Heart left ventricle (tissue), 16 donors: ENCODE measurements around the gene RAB12. TPM values are rescaled to one million over a fixed set of nuclear protein-coding genes. Genes with fewer than 3 reads are reported as not detected.

Experiments used
- ATAC-seq, 4 donors: fragments of 200-7000 bp; cut with Tn5 transposase; one replicate each; pipeline ENCODE4 v1.9.1; 2020 to 2022; ENCODE audit warnings: moderate library complexity in 4 of 4, mild to moderate bottlenecking in 3 of 4, moderate number of reproducible peaks in 1 of 4
- DNase-seq, 5 donors: peaks; one replicate each; pipeline ENCODE4 v3.0.0-alpha.2; 2020
- H3K27ac ChIP-seq, 12 donors: fragments of 200-600 bp; sonication (generic) in 4 of 12; one replicate each; pipeline versions ENCODE4 v1.5.0 to v1.8.0; 2016 to 2022; ENCODE audit warnings: mild to moderate bottlenecking in 2 of 12
- H3K27me3 ChIP-seq, 9 donors: fragments of 200-600 bp; sonication (generic) in 2 of 9; one replicate each; pipeline versions ENCODE4 v1.5.1 to v1.8.0; 2016 to 2022; ENCODE audit warnings: mild to moderate bottlenecking in 3 of 9
- H3K36me3 ChIP-seq, 9 donors: fragments of 200-600 bp; sonication (generic) in 2 of 9; one replicate each; pipeline versions ENCODE4 v1.5.0 to v1.8.0; 2018 to 2022; ENCODE audit warnings: mild to moderate bottlenecking in 2 of 9
- H3K4me1 ChIP-seq, 12 donors: fragments of 200-600 bp; sonication (generic) in 4 of 12; one replicate each; pipeline versions ENCODE4 v1.5.0 to v1.8.0; 2016 to 2022; ENCODE audit warnings: mild to moderate bottlenecking in 3 of 12
- H3K4me3 ChIP-seq, 12 donors: fragments of 200-600 bp; sonication (generic) in 4 of 12; one replicate each; pipeline versions ENCODE4 v1.5.0 to v1.8.0; 2017 to 2022; ENCODE audit warnings: mild to moderate bottlenecking in 9 of 12, moderate library complexity in 4 of 12
- H3K9me3 ChIP-seq, 12 donors: fragments of 200-600 bp; sonication (generic) in 4 of 12; one replicate each; pipeline versions ENCODE4 v1.5.0 to v1.8.0; 2016 to 2022; ENCODE audit warnings: mild to moderate bottlenecking in 1 of 12
- CTCF ChIP-seq, 12 donors: fragments of 200-600 bp; sonication (generic) in 4 of 12; IDR thresholded peaks; one replicate each; pipeline versions ENCODE4 v1.5.0 to v1.8.0; 2018 to 2022; ENCODE audit warnings: antibody characterized with exemption in 12 of 12, mild to moderate bottlenecking in 5 of 12
- POLR2A ChIP-seq, 2 donors: fragments of 450-650 bp; IDR thresholded peaks; one replicate each; pipeline ENCODE4 v1.6.1; 2017; ENCODE audit warnings: antibody characterized with exemption in 2 of 2, mild to moderate bottlenecking in 2 of 2, moderate library complexity in 2 of 2
- WGBS, 4 donors: extraction: QIAGEN DNeasy Blood & Tissue Kit in 2 of 4; methylation state at CpG; one replicate each; pipeline versions ENCODE4 v1.1.5 to v1.1.7; 2013 to 2018; 5-methylcytosine and 5-hydroxymethylcytosine counted together
- intact Hi-C, 10 donors: fragments of 100-400 bp; cut with DNase I; formaldehyde crosslinking; loops; one replicate each; pipeline versions ENCODE4 v1.11.1 to v1.14.2; 2022
- polyA plus RNA-seq, 2 donors: library from polyadenylated mRNA; stranded (reverse); fragments of 200-250 nt; gene quantifications; one replicate each; pipeline ENCODE4 v1.2.3, GENCODE V29; 2013
- total RNA-seq, 9 donors: library from RNA; depleted of rRNA in 2 of 9; stranded (reverse); fragments of >200 nt in 2 of 9; fragmentation: NEBNext Ultra II Directional in 3 of 9; extraction: Animal tissue kit (Norgen Biotek cat#: 25700) in 3 of 9; gene quantifications; one replicate each; pipeline versions ENCODE4 v1.1.0 to v1.2.4, GENCODE V29; 2016 to 2023
- donor health status: ischemic (EF 13 %, LVEDD 7.1; RV severe dilation, severe dysfunction).
- donor health status: healthy with polysubstance abuse.
- donor health status: DM: no; HTN: yes; CAD: no.
- donor health status: DM: no; HTN: no; CAD: no.
- donor health status: ischemic (EF 25% LVEDD 6.9; RV normal size, moderate dysfunction).
- donor health status: ischemic (EF 25% LVEDD 5.7; RV mildly dilated, moderate dysfunction).
- donor health status: healthy.
- donor health status: DM: yes; HTN: yes; CAD: no.
- donor health status: ischemic (EF 35%, LVEDD 5.7; RV mildly dilated, moderate dysfunction).
- donor health status: nonischemic (EF 11% LVEDD 7.7; RV severe dilation, severe dysfunction).
- donor health status: DM: yes; HTN: yes; CAD: no.
- donor health status: PGD.
- donor health status: ischemic (EF 29% LVEDD 5.4; RV normal size, mild dysfunction).
- donor health status: nonischemic (EF 23%, LVEDD 6.1; RV moderate dilation, normal function).

Gene RAB12
- total and polyA plus RNA-seq, 11 donors: 51.5 to 123 (median 82.3) TPM

GRCh38 chr18:8627107-8627472 lies 17.9 kb downstream of the RAB12 start:
- DNase-seq (peak in 3 of 5 donors; percentile 32 to 62 (median 61)), ATAC-seq (peak; percentile 42 to 79 (median 56))
- H3K27ac ChIP-seq: peak overlapping the region in 10 of 12 donors; percentile 9 to 70 (median 58)
- TF ChIP-seq CTCF (IDR thresholded peaks at IDR 0.05) (peak in 2 of 12 donors; percentile 10 to 24), POLR2A (IDR thresholded peaks at IDR 0.05) (no peak)
- no peak overlapping the region for H3K4me3 ChIP-seq
- no peaks in the 10 kb centered on the region for H3K27me3 ChIP-seq
- peaks cover 0 to 66% (median 39%) of the 10 kb centered on the region in 9 donors for H3K36me3 ChIP-seq
- no peaks in the 10 kb centered on the region for H3K9me3 ChIP-seq
- 55 to 68% (median 58%) methylated on average over 11 of the region's 11 CpGs for WGBS, 4 donors
- peaks cover 0 to 77% (median 35%) of the 10 kb centered on the region in 12 donors for H3K4me1 ChIP-seq
- intact Hi-C loops: loop anchor here in 1 of 10 donors (10.0 kb wide), 1 partner anchor 68 kb away; no protein-coding TSS in a partner anchor

- DNase-seq: no peak
- Histone ChIP-seq H3K27ac (peak overlapping the region in 10 of 12 donors; percentile 4 to 70 (median 58)), H3K4me1 (peaks cover 0 to 77% (median 33%) of the 10 kb centered on the region in 12 donors), H3K27me3 (no peaks in the 10 kb centered on the region), H3K9me3 (no peaks in the 10 kb centered on the region), H3K4me3 (no peak overlapping the region), H3K36me3 (peaks cover 0 to 71% (median 39%) of the 10 kb centered on the region in 9 donors)
- TF ChIP-seq POLR2A (IDR thresholded peaks at IDR 0.05) (no peak), CTCF (IDR thresholded peaks at IDR 0.05) (no peak)
- intact Hi-C loops: loop anchor here in 1 of 10 donors (10.0 kb wide), 1 partner anchor 67 kb away; no protein-coding TSS in a partner anchor
- WGBS, 4 donors: 81 to 88% (median 86%) methylated on average over 4 of the region's 4 CpGs
- ATAC-seq: no peak
These were observed 18.3 kb downstream of the RAB12 start for GRCh38 chr18:8627540-8627939.

GRCh38 chr18:8629602-8630001 lies 20.4 kb downstream of the RAB12 start:
- ATAC-seq (no peak), DNase-seq (no peak)
- 95 to 97% (median 96%) methylated on average over 3 of the region's 3 CpGs for WGBS, 4 donors
- Histone ChIP-seq H3K27ac (no peak overlapping the region), H3K4me3 (no peak overlapping the region), H3K36me3 (peaks cover 0 to 92% (median 56%) of the 10 kb centered on the region in 9 donors), H3K9me3 (no peaks in the 10 kb centered on the region), H3K4me1 (peaks cover 0 to 60% (median 17%) of the 10 kb centered on the region in 12 donors), H3K27me3 (no peaks in the 10 kb centered on the region)
- intact Hi-C loops: loop anchor here in 1 of 10 donors (10.0 kb wide), 1 partner anchor 65 kb away; no protein-coding TSS in a partner anchor
- TF ChIP-seq CTCF (IDR thresholded peaks at IDR 0.05) (no peak), POLR2A (IDR thresholded peaks at IDR 0.05) (no peak)

GRCh38 chr18:8630546-8630945 lies 21.3 kb downstream of the RAB12 start:
- H3K27ac ChIP-seq: no peak overlapping the region
- H3K27me3 ChIP-seq: no peaks in the 10 kb centered on the region
- H3K4me3 ChIP-seq: no peak overlapping the region
- ATAC-seq (no peak), DNase-seq (no peak)
- intact Hi-C loops: no loop called here
- peaks cover 0 to 51% (median 17%) of the 10 kb centered on the region in 12 donors for H3K4me1 ChIP-seq
- no peaks in the 10 kb centered on the region for H3K9me3 ChIP-seq
- 72 to 98% (median 92%) methylated on average over 2 of the region's 2 CpGs for WGBS, 4 donors
- no peak for TF ChIP-seq CTCF (IDR thresholded peaks at IDR 0.05)
- TF ChIP-seq POLR2A (IDR thresholded peaks at IDR 0.05): no peak
- peaks cover 0 to 93% (median 58%) of the 10 kb centered on the region in 9 donors for H3K36me3 ChIP-seq
